ENCODE results near the gene CD80.

The CD80 gene

DNA sequence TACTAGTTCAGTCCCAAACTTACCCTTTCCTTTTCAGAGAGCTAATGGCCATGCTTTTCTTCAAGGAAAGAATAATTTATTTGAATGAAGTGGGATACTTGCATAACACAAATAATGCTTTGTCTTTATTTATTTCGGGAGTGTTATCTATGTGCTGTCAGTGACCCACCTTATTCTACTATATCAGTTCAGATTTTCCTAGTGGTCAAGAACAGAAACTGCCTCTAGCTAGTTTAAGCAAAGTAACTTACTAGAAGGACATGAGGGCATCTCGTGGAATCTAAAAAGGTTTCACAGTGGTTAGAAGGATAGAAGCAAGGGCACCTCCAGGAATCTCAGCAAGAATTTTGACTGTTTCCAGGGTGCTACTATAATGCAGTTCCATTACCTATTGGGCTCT, 64.8 kb downstream of the CD80 start:
- no peak for DNase-seq (ENCODE audit: low spot score)

DNA sequence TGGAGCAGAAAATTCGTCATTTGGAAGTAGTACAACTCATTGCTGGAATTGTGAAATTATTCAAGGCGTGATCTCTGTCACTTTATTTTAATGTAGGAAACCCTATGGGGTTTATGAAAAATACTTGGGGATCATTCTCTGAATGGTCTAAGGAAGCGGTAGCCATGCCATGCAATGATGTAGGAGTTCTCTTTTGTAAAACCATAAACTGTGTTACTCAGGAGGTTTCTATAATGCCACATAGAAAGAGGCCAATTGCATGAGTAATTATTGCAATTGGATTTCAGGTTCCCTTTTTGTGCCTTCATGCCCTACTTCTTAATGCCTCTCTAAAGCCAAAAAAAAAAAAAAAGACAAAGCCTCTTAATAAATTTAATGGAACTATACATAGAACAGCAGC, 66.6 kb downstream of the CD80 start:
- no peak for DNase-seq (ENCODE audit: low spot score)

DNA sequence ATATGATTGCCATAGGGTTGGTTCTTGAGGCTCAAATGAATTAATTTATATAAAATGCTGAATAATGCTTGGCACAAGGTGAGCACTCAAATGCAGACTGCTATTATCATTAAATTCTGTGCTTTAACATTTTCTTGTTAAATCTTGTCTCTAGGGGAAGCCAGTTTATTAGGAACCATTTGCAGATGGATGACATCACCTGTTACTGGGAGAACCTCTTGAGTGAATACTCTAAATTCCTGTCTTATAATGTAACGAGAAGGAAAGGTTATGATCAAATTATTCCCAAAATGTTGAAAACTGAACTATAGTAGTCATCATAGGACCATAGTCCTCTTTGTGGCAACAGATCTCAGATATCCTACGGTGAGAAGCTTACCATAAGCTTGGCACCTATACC, 67.3 kb downstream of the CD80 start:
- DNase-seq (ENCODE audit: low spot score): no peak

DNA sequence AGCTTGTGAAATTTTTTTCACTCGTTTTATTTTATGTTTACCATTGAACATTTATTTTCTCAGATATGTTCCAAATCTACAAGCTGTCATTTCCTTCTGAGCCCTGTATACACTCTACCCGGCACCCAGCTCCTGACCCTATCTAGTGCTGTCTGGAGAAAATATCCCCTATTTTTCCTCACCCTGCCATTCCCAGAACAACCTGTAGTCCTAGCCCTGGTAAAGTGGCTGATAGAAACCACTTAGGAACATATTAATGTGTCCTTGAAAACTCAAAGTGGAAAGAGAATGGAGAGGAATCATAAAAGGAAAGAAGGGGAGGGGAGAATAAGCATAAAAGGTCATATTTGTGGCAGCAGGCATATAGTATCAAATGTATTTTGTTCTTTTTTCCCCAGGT, 69.3 kb downstream of the CD80 start:
- DNase-seq (ENCODE audit: low spot score): no peak

DNA sequence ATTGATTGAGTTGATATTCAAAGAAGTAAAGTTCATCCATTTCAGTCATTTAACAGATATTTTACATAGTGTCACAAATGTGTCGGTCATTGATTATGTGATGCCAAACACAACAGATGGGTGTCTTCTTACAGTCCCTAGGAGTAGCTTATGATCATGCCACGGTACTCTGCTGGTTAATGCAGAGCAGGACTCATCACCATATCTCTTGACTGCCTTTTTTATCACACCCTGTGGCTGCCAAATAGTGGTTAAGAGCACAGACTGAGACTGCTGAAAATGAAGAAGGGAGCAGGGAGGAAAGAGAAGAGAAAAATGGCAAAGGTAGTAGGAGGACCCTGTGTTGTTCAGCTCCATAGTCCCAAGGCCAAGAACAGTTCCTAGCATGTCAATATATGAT, 73.9 kb downstream of the CD80 start:
- no peak for DNase-seq (ENCODE audit: low spot score)

DNA sequence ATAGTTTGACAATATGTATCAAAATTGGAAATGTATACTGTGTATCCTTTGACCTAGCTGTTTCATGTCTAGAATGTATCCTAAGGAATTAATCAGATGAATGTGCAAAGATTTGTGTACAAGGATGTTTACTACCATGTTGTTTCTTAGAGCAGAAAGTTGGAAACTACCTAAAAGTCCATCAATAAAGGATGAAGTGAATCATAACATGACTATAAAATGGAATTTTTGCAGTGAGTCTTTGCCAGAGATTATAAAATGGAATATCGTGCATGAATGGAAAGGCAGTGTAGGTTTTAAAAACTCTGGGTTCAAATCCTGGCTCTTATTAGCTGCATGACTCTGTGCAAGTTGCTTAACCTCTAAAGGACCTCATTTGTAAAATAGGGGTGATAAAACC, 76.3 kb downstream of the CD80 start:
- DNase-seq (ENCODE audit: low spot score): no peak

DNA sequence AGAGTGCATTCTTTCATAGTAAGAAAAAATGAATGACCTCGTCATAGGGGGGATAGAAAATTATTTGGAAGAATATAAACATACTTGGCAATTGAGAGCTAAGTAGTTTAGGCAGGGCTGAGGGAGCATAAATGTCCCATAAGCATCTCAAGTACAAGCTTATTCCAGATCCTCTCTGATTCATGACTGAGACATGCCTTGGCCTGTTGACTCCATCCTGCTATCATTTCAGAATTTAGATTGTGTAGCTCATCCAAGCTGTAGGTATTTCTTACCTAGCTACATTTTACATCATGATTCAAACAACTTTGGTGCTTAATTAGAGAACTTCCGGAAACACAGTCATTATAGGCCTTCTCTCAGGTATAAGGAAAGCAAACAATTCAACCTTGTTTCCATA, 78.3 kb downstream of the CD80 start:
- DNase-seq (ENCODE audit: low spot score): no peak

Measured in COLO829 (cell line).